Fibroblast of skin of back (primary cell): ENCODE measurements around the gene CSNK1E.

Experiments
- DNase-seq: peaks from one replicate; pipeline ENCODE4 v3.0.0-alpha.2; 2013

Gene CSNK1E

GRCh38 chr22:38272373-38273134 is 44.7 kb downstream of the CSNK1E start, which contains the start of gene TMEM184B:
Gene TMEM184B (minus strand): TSS chr22:38273010. CDS start chr22:38247961, 25,049 bp downstream.
- peak; percentile 73 for DNase-seq

DNA sequence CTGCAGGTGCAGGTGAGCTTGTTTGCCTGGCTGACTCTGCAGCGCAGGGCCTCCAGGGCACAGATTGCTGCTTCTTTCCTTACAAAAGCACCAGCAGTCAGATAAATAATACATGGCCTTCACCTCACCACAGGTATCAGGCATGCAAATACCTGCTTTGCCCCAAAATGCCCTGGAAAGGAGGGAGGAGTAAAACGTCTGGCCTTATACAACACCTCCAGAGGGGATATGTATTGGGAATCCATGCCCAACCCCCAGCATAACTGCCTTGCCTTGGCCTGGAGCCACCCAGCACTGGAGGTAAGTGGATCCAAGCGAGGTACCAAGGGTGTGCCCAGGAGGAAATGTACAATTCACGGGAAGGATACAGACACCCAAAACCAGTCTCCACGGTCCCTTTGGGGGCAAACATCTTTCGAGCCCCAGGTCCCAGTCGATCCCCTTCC is 45.3 kb downstream of the CSNK1E start:
- no peak for DNase-seq

- no peak for DNase-seq
These were observed 46.1 kb downstream of the CSNK1E start for GRCh38 chr22:38271101-38271500.

DNA sequence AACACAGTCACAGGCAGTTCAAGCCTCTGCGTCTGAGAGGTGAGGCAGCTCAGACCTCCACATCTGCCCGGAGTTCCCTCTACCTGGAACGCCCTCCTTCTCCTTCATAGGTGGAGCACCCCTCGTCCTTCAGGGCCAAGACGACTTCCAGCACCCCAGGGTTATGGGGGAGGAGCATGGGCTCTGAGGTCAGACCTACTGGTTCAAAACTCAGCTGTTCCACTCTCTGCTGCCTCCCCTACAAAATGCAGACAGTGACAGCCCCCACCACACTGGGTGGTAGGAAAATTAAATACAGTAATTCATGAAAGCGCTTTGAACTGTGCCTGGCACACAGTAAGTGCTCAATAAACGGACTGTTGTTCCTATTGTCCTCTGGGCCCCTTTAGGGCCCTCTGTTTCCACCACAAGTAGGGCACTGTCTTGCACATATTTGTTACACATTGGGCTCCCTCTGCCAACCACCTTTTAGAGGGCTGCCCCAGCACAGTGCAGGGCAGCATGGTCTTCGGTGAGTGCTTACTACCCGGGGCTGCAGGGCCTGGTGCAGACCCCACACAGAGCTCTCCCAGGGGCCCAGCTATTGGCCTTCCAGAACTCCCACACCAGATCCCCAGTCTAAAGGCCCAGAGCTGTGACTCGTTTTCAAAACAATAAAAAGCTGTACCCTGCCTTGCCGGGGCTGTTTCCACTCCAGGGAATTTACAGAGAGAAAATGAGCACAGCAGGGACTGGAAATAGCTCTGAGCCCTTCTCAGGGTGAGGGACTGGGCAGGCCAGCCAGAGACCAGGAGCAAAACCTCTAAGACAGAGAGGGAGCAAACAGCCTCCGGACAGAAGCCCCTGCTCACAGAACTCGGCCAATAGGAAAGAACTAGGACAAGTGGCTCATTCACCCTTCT is 46.9 kb downstream of the CSNK1E start:
- DNase-seq = peak; percentile 69

- no peak for DNase-seq
These were observed 47.8 kb downstream of the CSNK1E start for GRCh38 chr22:38269466-38269865.

GRCh38 chr22:38267086-38267485 is 50.1 kb downstream of the CSNK1E start:
- peak; percentile 60 for DNase-seq

- DNase-seq = no peak
These were observed 51.1 kb downstream of the CSNK1E start for GRCh38 chr22:38266120-38266519.

DNA sequence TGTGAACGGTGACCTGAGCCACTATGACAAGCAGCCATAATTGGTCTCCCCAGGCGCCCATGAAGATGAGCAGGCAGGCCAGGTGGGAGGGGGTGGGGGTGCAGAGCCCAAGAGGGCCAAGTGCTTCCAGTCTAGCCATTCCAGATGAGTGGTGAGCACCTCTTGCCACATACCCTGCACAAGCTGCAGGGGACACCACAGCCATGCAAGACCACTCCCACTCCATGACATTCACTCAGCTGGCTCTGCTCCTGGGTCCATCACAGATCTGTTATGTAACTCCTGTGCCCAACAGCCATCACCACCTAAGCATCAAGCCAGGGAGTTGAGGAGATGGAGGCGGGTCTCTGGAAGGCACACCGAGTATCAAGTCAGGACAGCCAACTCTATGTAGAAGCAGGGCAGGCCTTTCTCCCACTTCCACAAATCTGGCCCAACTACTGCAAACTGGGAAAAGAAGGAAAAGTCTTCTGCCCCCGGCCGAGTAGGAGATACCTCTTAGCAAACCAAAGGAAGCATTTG is 52.9 kb downstream of the CSNK1E start:
- DNase-seq = no peak

- DNase-seq = no peak
These were observed 55.0 kb downstream of the CSNK1E start for GRCh38 chr22:38262051-38262795.

DNA sequence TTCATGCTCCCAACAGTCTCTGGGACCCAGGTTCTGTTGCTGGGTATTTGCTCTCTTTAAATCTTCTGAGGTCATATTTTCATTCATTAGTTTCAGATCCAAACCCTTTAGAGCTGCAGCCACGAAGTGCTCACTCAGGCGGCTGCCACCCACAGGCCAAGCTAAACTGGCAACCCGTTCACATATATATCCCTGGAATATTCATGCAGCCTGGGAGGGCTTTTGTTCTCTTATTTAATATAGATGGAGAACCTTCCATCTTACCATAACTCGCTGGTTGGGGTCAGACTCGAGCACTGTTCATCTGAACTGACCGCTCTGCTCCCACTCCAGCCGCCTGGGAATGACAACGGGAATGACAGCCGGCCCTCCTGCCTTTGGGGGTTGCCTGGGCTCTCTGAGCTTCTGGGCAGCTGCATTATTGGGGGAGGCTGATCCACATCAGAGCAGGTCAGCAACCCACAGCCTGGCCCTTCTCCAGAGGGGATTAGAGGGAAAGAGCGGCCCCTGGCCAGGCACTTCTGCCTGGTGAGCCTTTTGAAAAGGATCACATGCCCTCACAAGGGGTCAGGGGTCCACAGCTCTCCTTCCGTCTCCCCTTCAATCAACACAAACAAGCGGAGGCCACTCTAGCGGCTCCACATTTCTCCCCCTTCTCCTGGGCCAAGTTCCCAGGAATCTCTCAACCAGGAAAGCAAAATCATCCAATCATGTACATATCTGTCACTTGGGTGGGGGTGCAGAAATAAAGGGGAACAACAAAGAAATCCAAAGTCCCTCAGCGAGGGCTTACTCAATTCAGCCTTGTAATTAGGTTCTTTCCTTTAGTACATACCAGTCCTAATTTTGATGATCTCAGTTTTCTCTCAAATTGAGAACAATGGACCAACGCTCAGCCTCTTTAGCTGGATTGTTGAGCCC is 56.2 kb downstream of the CSNK1E start:
- no peak for DNase-seq

GRCh38 chr22:38259370-38259769 is 57.9 kb downstream of the CSNK1E start:
- no peak for DNase-seq

DNA sequence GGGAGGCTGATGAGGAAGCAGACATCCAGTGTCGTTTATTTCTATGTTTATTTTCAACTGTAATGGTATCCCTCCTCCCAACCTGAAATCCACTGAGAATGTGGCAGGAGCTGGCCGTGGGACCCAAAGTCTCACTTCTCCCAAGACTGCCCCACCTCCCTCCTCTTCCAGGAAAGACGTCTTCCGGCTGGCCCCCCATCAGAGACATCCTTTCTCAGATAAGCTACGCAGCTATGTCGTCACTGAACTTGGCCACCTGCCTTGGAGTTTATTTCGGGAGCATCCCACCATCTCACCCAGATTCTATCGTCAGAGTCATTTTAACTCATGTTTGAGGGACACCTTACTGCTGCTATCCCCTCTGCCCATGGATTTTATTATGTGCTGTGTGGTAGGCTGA is 58.3 kb downstream of the CSNK1E start:
- no peak for DNase-seq

DNA sequence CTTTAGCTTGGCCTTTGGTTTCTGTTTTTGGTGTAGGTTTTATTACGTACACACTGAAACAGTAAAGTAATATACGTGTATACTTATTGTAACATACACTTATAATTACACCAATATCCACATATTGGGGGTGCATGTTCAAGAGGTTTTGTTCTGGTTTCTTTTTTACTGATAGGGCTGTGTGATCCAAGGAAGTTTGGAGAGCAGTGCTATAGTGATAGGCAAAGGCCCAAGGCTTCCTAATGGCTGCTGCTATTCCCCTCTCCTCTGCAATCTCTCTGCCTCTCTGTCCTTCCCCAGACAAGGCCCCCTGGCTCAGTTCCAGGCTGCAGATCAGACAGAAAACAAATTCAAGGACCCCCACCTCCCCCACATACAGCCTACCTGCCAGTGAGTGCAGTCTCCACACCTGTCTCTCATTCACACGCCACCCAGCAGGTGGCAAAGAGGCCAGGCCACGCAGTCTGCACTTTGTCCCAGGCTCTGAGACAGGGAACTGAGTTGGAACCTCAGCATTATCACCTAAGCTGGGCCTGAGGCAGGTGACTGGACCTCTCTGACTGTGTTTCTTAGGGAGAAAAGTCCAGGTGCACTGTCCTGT is 59.5 kb downstream of the CSNK1E start:
- DNase-seq = no peak

- peak; percentile 83 for DNase-seq
These were observed 60.1 kb downstream of the CSNK1E start for GRCh38 chr22:38257181-38257580.

DNA sequence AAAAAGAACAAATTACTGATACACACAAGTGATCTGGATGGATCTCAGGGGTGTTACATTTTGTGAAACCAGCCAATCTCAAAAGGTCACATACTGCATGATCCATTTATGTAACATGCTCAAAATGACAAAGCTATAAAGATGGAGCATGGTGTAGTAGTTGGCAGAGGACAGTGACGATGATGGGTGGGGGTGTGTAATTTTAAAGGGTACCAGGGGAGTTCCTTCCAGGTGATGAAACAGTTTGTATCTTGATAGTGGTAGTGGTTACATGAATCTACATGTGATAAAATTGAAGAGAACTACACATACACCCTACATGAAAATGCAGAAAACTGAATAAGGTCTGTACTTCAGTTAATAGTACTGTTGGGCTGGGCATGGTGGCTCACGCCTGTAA is 61.5 kb downstream of the CSNK1E start:
- DNase-seq = no peak

DNA sequence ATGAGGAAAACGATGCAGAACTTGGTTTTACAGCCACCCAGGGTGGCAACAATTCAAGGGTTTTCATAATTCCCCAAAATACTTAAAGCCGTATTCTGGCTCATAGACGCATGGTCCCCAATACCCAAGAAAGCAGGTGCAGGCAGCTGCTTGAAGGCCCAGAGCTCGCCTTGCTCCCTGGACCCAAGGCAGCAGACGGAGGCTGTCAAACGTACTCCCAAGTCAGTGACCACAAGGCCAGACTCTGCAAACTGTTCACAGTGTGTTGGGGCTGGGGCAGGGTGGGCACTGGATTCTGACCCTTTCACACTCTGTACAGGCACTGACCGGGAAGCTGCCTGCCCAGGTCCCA is 65.9 kb downstream of the CSNK1E start:
- DNase-seq = no peak

DNA sequence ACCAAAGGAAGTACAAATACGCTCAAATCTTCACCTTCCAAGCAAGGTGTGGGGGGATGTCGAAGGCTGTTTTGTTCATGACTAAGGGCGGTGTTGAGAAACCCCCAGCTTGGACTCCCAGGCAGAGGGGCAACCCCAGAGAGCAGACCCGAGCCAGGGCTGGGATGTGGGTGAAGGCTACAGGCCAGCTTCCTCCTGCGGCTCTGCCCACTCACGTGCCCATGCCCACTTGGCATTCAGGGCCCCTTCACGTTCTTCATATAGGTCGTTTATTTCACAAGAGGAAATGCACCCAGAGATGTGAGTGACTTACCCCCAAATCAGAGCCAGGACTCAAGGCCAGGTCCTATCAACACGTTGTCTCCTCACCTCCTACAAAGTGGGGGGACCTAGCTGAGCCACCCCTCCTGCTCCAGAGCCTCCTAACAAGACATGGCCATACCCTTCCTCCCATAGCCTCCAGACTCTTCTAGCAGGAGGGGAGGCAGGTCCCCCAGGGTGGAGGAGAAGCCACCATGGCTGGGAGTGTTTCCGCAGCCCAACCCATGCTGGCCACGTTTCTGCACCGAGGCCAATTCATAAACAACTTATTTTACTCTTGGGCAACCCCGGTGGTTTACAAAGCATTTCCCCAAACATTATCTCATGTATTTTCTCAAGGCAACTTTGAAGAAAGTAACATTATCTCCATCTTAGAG is 66.4 kb downstream of the CSNK1E start:
- no peak for DNase-seq

- DNase-seq = no peak
These were observed 67.2 kb downstream of the CSNK1E start for GRCh38 chr22:38249803-38250642.

GRCh38 chr22:38249301-38249700 is 67.9 kb downstream of the CSNK1E start:
- DNase-seq = no peak

DNA sequence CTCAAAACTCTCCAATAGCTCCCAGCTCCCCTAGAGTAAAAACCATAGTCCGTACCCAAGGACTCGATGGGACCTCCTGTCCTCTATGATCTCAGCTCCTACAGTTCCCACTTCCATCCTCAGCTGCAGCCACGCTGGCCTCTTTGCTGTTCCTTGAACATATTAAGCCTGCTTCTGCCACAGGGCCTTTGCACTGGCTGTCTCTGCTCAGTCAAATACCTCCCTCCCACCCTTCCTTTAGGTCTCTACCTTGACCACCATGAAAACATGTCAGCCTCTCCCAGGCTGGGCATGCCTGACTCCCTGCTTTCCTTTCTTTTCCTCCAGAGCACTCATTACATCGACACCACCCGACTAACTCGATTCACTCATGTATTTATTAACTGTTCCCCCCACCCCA is 69.0 kb downstream of the CSNK1E start:
- DNase-seq = no peak
